ENCODE data around the gene TMEM132E. TPM values are rescaled to one million over a fixed set of nuclear protein-coding genes. Genes with fewer than 3 reads are reported as not detected.

The TMEM132E gene
- total RNA-seq, 1 experiment from 2014 or later = not detected

DNA sequence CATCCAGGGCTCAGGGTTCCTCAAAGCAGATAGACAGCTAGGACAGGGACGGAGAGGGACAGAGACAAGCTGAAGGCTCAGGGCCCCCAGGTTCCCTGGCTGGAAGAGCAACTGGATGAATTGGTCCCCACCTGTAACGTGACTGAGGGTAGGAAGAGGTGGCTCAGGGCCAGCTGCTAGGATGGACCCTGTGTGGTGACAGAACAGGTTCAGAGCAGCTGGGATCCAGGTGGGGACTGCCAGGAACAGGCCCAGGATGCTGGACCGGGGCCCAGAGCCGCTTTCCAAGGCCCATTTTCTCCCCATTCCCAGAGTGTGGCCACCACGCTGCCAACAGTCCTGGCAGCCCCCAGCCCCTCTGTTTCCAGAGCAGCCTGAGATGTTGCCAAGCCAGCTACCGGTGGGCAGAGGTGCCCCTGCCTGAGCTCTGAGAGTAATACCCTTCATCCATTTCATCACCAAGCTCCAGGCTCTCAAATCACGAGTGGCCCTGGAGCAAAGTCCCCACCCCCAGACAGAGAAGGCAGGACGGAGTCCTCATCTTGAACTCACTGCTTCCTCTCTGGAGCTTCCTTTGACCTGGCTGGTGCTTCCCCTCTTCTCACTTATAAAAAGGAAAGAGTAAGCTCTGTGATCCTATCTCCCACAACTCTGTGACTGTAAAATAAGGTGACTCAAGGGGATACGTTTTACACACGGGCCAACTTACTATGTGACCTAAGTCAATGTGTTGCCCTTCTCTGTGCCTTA lies 79.6 kb downstream of the TMEM132E start:
- no peak for DNase-seq (ENCODE audit: low read depth)

DNA sequence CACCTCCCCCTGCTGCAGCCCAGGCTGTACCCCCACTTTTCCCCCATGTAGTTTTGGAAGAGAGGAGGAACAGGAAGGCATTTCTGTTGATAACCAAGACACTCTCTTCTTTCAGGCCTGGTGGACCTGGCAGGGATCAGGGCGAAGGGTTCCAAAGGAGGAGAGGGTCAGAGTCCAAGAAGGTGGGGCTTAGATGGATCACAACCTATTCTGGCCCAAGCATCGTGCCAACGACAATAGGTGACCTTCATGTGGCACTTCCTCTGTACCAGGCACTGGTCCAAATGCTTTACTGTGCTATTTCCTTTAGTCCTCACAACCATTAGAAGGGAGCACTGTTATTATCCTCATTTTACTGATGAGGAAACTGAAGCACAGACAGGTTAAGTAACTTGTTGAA lies 84.3 kb downstream of the TMEM132E start:
- no peak for DNase-seq (ENCODE audit: low read depth)

DNA sequence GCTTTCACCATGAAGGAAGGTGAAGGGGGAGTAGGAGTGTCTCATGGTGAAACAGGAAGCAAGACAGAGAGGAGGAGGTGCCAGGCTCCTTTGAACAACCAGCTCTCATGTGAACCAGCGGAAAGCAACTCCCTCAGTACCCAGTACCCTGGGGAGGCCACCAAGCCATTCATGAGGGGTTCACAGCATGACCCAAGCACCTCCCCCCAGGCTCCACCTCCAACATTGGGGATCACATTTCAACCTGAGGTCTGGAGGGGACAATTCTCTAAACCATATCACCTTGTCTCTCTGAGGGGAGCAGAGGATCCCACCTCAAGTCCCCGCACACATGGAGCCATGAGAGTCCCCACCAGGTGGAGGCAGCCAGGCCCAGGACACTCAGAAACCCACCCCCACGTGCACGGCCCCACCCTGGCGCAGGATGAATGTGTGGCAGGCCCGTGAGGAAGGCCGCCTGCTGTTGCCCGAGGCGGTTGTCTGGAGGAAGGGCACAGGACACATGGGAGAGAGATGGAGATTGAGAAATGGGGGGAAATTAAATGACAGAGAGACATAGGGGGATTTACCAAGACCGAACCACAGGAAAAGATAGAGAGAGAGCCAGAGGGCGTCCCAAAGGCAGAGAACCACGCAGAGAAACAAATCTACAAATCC lies 85.9 kb downstream of the TMEM132E start:
- no peak for DNase-seq (ENCODE audit: low read depth)

DNA sequence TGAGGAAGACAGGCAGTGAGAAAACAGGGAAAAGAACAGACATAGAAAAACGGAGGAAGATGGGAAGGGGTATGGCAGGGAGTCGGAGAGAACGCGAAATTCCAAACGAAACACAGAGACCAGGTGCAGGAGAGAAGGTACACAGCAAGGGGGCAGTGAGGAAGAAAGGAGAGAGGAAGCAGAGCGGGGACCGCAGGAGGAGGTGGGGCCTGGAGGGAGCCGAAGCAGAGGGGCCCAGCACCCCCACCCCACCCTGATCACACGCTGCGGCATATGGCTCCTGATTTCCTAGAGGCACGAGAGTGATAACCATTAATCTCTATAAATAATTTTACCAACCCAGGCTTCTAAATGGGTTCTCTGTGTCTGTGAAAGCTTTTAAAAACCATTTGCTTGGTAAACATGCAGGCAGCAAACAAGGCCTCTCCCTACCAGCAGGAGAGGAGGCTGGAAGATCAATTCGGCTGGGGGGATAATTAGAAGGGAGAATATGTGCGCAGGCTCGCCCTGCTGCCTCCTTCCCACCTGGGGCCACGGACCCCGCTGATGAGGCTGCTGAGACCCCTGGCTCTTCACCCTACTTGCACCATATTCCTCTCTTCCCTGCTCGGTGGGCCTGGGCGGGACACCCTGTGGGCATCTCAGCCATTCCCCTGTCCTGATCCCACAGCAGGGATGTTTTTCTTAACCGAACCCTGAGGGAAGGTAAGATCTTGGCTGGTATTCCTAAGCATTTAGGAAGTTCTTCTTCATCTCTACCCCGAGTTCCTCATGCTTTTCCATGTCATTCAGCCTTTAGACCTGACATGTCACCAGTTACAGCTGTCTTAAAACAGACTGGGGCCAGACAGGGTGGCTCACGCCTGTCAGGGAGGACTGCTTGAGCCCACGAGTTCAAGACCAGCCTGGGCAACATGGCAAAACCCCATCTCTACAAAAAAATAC lies 86.7 kb downstream of the TMEM132E start:
- DNase-seq (ENCODE audit: low read depth) = no peak

DNA sequence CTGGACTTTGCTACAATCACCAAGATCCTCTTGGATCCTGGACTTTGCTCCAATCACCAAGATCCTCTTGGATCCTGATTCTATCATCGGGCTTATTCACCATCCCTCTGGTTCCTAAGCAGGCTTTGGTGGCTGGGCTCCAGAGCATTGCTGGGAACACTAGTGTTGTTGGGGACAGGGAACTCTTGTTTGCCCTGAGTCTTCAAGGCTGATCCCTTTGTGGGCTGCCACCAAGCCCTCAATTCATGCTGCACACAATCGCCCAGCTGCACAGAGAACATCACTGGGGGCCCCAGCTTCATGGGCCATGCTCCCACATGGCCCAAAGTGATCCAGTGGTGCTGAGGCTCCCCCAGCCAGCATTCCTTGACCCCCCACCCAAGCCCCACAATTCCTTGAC lies 88.3 kb downstream of the TMEM132E start:
- no peak for DNase-seq (ENCODE audit: low read depth)

DNA sequence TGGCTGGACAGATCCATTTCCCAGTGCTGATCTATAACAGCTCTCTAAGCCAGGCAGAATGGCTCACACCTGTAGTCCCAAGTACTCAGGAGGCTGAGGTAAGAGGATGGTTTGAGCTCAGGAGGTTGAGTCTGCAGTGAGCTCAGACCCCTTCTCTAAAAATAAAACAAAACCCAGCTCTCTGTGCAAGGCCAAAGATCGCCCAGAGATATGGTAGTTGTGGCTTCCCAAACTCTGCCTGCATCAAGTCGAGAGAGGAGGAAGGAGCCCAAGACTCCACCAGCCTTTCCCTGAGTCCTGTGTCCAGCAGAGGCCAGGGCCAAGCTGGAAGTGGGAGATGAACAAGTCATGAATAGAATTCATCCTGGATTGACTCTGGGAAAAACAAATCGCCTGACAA lies 88.8 kb downstream of the TMEM132E start:
- no peak for DNase-seq (ENCODE audit: low read depth)

DNA sequence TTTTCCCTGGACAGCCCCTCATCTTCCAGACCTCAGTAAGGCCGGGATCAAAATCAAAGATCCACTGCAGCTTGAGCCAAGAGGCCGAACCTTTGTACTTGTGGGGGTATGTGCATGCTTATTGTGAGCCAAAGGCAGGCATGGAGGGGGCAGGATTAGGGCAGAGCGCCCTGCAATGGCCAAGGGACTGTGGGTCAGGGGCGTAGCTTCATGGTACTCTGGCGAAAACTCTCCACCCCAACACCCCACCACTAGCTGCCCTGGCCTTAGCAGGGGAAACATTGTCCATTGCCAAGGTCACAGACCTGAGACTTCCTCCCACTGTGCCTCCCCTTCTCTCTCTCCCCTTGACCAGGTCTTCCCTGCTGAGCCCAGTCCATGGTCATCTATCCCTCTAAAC lies 90.1 kb downstream of the TMEM132E start:
- no peak for DNase-seq (ENCODE audit: low read depth)

DNA sequence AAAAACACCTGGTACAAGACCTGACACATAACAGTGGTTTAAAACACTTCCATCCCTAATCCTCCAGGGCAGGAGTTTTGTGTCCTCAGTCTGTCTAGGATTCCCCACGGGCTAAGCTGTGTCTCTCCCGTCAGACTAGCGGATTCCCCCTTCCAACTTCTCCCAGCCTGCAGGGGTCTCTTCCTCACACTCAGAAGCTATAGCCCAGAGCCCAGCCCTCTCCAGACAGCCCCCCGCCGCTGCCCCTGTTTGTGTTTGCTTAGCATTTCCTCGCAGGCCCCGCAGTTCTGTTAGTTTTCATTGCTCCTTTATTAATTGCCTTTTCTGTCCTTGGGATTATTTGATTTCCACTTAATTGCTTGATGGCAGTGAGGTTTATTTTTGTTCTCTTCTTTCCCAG lies 91.2 kb downstream of the TMEM132E start:
- DNase-seq (ENCODE audit: low read depth) = no peak

DNA sequence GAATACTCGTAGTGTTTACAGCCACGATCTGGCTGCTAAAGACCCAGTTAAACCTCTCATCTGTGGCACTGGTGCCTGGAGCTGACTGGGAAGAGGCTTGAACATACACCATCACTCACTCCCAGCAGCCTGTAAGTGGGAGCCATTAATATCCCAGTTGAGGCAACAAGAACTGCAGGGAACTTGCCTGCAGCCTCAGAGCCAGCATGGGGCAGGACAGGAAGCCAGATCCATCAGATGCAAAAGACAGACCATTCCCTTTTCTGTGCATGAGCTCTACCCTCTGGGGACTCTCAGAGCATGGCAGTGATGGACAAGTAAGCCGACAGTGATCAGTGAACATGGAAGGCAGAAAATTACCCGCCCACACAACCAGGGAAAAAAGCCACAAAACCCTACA lies 91.8 kb downstream of the TMEM132E start:
- DNase-seq (ENCODE audit: low read depth) = no peak

DNA sequence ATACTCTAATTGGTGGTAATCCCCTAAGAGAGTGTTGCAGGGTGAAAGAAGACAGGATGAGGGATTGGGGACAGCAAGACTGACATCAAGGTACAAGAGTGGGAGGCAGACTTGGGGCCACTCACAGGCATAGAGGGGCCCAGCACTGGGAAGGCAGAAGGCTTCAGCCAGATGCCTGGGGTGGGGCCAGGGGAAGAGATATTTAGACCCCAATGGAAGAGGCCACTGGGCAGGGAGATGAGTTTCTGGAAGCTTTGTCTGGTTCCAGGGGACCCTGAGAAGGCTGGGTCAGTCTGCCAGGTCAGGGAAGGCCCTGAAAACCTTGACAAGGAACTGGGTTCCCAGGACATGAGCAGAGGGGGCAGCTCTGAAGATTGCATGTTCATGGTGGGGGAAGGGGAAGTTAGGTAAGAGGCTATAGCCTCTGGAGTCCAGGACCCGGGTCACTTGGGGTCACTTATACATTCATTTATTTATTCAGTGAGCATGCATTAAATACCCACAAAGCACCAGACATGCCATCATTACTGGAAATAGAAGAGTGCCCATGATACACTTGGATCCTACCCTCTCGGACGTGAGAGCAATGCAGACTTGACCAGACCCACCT lies 92.9 kb downstream of the TMEM132E start:
- DNase-seq (ENCODE audit: low read depth) = no peak

DNA sequence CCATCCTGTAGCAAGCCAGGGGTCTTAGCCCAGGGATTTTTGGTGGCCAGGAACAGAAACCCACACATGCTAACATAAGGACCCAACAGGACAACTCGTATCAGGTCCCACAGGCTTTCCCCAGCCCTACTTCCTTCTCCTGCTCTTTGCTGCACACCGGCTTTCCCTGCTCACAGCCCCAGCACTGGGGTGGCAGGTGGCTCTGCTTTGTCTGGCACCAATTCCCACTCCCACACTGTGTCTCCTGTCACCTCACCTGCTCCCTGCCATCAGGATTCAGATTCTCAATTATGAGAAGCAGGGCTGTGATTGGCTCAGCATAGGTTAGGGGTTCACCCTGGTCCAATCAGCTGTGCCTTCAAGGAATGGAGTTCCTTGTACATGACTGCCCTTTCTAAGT lies 94.1 kb downstream of the TMEM132E start:
- no peak for DNase-seq (ENCODE audit: low read depth)

DNA sequence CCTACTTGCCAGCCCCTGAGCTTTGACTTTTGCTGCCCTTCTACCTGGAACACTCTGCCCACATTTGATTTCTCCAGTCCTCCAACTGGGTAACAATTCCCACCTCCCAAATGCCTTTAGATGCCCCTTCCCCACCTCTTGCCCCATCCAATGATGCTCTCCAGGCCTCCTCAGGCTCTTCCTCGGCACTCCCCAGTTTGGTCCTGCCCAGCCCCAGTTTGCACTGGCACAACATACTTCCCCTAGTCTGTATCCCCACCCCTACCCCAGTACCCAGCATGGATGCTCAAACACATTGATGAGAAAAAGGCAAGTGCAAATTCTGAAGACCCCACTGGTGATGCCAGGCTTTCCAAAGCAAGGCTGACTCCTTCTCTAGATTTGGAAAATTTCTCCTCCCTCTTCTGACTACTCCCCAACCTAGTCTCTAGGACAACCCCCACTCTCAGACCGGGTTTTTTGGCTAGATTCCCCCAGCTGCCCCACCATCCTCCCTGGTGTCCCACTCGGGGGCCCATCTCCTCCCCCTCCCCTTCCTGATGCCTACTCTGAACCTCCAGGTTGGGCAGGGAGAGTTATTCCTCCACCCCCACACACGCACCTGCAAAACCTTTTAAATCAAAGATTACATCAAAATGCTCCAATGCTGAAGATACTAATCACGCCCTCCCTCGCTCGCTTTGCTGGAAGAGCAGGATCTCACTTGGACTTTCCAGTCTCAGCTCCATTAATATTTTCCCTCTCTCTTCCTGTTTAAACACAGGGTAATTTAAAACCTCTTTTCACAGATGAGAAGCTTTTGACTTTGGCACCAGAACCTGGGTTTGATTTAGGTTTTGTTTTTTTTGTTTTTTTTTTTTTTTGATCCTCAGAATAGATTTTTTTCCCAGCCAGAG lies 94.9 kb downstream of the TMEM132E start:
- DNase-seq (ENCODE audit: low read depth) = no peak

DNA sequence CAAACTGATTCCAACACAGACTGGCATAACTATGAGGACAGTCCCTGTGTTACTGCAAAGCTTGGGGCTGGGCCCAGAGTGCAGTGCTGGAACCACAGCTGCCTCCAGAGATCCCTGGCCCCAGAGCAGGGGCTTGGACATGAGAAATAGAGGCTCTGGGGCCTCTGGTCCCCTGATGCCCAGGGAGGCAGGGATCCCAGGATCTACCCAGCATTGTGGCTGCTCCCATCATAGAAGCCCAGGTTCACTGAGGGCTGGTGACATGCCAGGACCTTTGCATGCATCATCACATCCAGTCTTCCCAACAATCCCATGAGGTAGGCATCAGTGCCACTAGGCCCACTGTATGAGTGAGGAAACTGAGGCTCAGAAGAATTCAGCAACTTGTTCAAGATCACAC lies 95.8 kb downstream of the TMEM132E start:
- no peak for DNase-seq (ENCODE audit: low read depth)

DNA sequence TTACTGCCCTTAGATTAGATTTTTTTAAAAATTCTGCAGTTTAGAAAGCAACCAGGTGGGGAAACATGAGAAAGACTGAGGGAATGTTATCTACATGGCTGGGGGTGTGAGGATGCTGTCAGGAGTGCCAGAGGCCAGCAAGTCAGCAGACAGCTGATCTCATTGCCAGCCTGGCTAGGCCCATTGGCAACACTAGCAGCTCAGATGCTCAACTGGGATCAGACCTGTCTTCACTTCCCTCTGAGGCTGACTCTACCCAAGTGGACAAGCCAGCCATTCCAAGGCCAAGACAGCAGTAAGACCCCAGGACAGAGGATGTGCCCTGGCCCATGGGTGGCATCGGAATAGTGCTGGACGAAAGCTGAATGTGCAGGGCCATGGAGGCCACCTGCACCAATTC lies 96.2 kb downstream of the TMEM132E start:
- no peak for DNase-seq (ENCODE audit: low read depth)

DNA sequence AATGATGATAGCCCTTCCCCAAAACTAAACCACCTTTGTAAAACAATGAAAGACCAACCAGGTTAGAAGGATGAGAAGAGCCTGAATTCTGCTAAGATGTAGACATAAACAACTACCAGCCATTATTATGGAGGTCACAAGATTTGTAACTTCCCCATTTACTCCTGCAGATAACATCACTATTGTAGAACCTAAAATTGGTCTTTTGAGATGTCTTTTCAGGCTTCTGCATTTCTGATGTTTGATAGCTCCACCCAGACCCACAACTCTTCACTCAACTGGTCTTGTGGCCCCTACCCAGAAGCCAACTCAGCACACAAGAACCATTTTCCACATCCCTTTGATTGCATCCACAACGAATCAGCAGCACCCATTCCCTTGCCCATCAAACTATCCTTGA lies 100.8 kb downstream of the TMEM132E start:
- no peak for DNase-seq (ENCODE audit: low read depth)

DNA sequence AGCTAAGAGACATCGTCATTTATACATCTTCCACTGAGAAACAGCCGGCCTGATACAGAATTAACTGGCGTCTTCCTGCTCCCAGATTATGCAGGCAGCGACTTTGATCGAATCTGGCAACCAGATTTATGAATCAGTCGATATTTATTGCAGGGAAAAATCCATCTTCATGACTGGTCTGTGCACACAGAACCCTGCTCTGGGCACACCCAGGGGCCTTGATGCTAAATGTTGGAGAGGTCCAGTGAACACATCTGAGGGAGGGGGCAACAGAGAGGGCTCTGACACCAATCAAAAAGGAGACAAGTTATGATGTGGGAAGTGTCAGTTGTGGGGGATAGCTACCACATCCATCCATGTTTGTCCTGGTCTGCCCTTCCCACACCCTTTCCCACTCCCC lies 102.9 kb downstream of the TMEM132E start:
- DNase-seq (ENCODE audit: low read depth) = no peak

DNA sequence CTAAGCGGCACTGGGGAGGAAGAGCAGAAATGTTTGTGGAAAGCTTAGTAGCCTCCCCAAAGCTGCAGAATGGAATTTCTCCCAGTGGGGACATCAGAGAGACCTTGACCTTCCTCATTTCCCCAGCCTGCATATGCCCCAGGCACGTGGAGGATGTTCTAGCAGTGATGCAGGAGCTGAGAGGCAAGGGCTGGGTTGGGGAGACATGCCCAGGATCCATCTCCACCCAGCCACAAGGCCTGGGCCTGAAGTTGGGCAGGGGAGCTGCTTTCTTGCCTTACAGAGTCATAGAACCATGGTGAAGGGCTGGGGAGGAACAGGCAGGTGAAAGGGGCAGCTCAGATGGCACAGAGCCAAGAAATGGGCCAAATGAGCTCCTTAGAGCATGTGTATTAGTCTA lies 104.0 kb downstream of the TMEM132E start:
- no peak for DNase-seq (ENCODE audit: low read depth)
